Measurements from ENCODE around the gene ARID1A. TPM values are rescaled to one million over a fixed set of nuclear protein-coding genes. Genes with fewer than 3 reads are reported as not detected.
A peak's percentile ranks its signal among the peaks of the same experiment; 100 is the strongest.

Gene ARID1A
- polyA plus RNA-seq, 2 of the 4 experiments (the other 2 are of a cell fraction), result 17.4 to 21.4 TPM

- no peak for ATAC-seq
- H3K4me3 ChIP-seq, result no peak overlapping the region
- no peak for DNase-seq (ENCODE audit: low read depth in 1 of 2, low spot score in 1 of 2)
- ChIA-PET POLR2A (interaction anchor here (1.1 to 3.8 kb wide), 3 partner anchors 88 to 149 kb away, joined by 3 to 15 read pairs (median 6); no protein-coding TSS in a partner anchor), CTCF (interaction anchor here (0.7 to 3.4 kb wide), 3 partner anchors 24 to 184 kb away, joined by 3 to 18 read pairs (median 6); no protein-coding TSS in a partner anchor)
- TF ChIP-seq NPAS2 (CRISPR knock-in tag; IDR thresholded peaks at IDR 0.05; ENCODE audit: borderline replicate concordance) (no peak), CBX2 (IDR thresholded peaks at IDR 0.05; ENCODE audit: borderline replicate concordance, low read depth) (no peak), FOXS1 (CRISPR knock-in tag; IDR thresholded peaks at IDR 0.05) (no peak), RCOR1 (IDR thresholded peaks at IDR 0.05; ENCODE audit: low read depth, low read length) (no peak), SREBF2 (IDR thresholded peaks at IDR 0.05) (no peak)
- FAIRE-seq, result no peak
- WGBS (ENCODE audit: missing lambda C conversion rate), result 91% methylated on average over 5 of the region's 5 CpGs
- H3K4me1 ChIP-seq, result peaks cover 54% of the 10 kb centered on the region
- H3K4me2 ChIP-seq, result peak overlapping the region; percentile 94
- no peaks in the 10 kb centered on the region for H3K9me3 ChIP-seq
- peak overlapping the region; percentile 84 to 100; a peak in 5 of 6 replicates for H3K27ac ChIP-seq
These were observed 90.0 kb downstream of the ARID1A start for GRCh38 chr1:26785611-26786436.

GRCh38 chr1:26786437-26787380 lies 90.9 kb downstream of the ARID1A start:
- H3K4me1 ChIP-seq, result peaks cover 54% of the 10 kb centered on the region

More at GRCh38 chr1:26786437-26787380, 90.9 kb downstream of the ARID1A start:
- 37% methylated on average over 12 of the region's 12 CpGs for WGBS (ENCODE audit: missing lambda C conversion rate)
- peak overlapping the region; percentile 68 for H3K4me3 ChIP-seq
- ChIA-PET POLR2A (interaction anchor here (1.5 to 3.8 kb wide), 3 partner anchors 89 to 94 kb away, joined by 6 to 28 read pairs (median 15); no protein-coding TSS in a partner anchor), CTCF (interaction anchor here (0.7 to 6.2 kb wide), 5 partner anchors 23 to 185 kb away, joined by 3 to 215 read pairs (median 18); no protein-coding TSS in a partner anchor)
- H3K27ac ChIP-seq, result peak overlapping the region; percentile 84 to 100
- DNase-seq (ENCODE audit: low read depth in 1 of 2, low spot score in 1 of 2) (no peak), FAIRE-seq (no peak), ATAC-seq (peak in 1 of 2 experiments; percentile 6; a peak in 2 of 6 replicates)
- TF ChIP-seq MYC (IDR thresholded peaks at IDR 0.05; ENCODE audit: borderline replicate concordance, low read length) (no peak), GATA3 (IDR thresholded peaks at IDR 0.05; ENCODE audit: borderline replicate concordance) (no peak), HOXA7 (CRISPR knock-in tag; IDR thresholded peaks at IDR 0.05) (no peak), RAD21 (conservative IDR thresholded peaks at IDR 0.05 in 1 of 2, IDR thresholded peaks at IDR 0.05 in 1 of 2) (no peak), BHLHE40 (IDR thresholded peaks at IDR 0.05; ENCODE audit: low read depth, low read length) (no peak), HEYL (CRISPR knock-in tag; IDR thresholded peaks at IDR 0.05) (no peak), NR3C1 (IDR thresholded peaks at IDR 0.05) (no peak), KDM5A (IDR thresholded peaks at IDR 0.05) (no peak), FOXS1 (CRISPR knock-in tag; IDR thresholded peaks at IDR 0.05) (no peak), ZC3H11A (IDR thresholded peaks at IDR 0.05) (no peak), POLR2AphosphoS2 (conservative IDR thresholded peaks at IDR 0.05; ENCODE audit: low read length) (no peak), PBX3 (IDR thresholded peaks at IDR 0.05) (no peak), FOSB (CRISPR knock-in tag; IDR thresholded peaks at IDR 0.05) (no peak), ESRRA (IDR thresholded peaks at IDR 0.05; ENCODE audit: borderline replicate concordance, low read length) (no peak), BCL3 (IDR thresholded peaks at IDR 0.05) (no peak), CBX8 (IDR thresholded peaks at IDR 0.05) (no peak), ZNF302 (CRISPR knock-in tag; IDR thresholded peaks at IDR 0.05) (no peak), RCOR1 (IDR thresholded peaks at IDR 0.05; ENCODE audit: low read depth, low read length) (no peak), CTCF (IDR thresholded peaks at IDR 0.05) (no peak)
- TF ChIP-seq, protein P1, sequence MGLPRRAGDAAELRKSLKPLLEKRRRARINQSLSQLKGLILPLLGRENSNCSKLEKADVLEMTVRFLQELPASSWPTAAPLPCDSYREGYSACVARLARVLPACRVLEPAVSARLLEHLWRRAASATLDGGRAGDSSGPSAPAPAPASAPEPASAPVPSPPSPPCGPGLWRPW (IDR thresholded peaks at IDR 0.05), result no peak
- peak overlapping the region; percentile 94 for H3K4me2 ChIP-seq
- H3K9me3 ChIP-seq, result no peaks in the 10 kb centered on the region
